ENCODE data around the gene GSDME.

Gene GSDME

GRCh38 chr7:24731313-24731712 is 26.0 kb downstream of the GSDME start:
- Histone ChIP-seq H3K4me3 (ENCODE audit: low read length) (no peak overlapping the region), H3K4me1 (ENCODE audit: control insufficient read depth, low read depth, low read length) (no peaks in the 10 kb centered on the region), H2AK5ac (ENCODE audit: low read length) (no peak overlapping the region), H3K27ac (ENCODE audit: low read depth, low read length) (no peak overlapping the region), H3K27me3 (ENCODE audit: insufficient read depth, low read length, poor library complexity) (no peaks in the 10 kb centered on the region), H3K4ac (ENCODE audit: low read depth, low read length) (no peak overlapping the region), H3K36me3 (ENCODE audit: control insufficient read depth, insufficient read depth, low read length) (no peaks in the 10 kb centered on the region), H3K79me1 (ENCODE audit: low read length) (no peaks in the 10 kb centered on the region), H3K9ac (ENCODE audit: low read length) (no peak overlapping the region), H4K8ac (ENCODE audit: low read depth, low read length) (no peak overlapping the region), H2BK5ac (ENCODE audit: low read length) (no peak overlapping the region), H3K79me2 (ENCODE audit: control insufficient read depth, insufficient read depth, low read length) (no peaks in the 10 kb centered on the region), H2BK15ac (replicated peaks; ENCODE audit: low read depth) (no peak overlapping the region), H3K23ac (ENCODE audit: low read length) (no peak overlapping the region), H3K4me2 (ENCODE audit: low read length) (no peak overlapping the region), H3K18ac (ENCODE audit: low read length) (no peak overlapping the region), H4K5ac (ENCODE audit: low read length) (no peak overlapping the region), H2BK120ac (ENCODE audit: low read depth, low read length) (no peak overlapping the region), H3K56ac (ENCODE audit: low read length) (no peak overlapping the region)
- no peak for DNase-seq
- no CpG with 5 or more reads among the region's 13 CpGs for WGBS (ENCODE audit: extremely low coverage, insufficient coverage, low lambda C conversion rate)

- H4K8ac ChIP-seq (ENCODE audit: low read depth, low read length): no peak overlapping the region
- H3K56ac ChIP-seq (ENCODE audit: low read length): no peak overlapping the region
- H3K4me1 ChIP-seq (ENCODE audit: control insufficient read depth, low read depth, low read length): no peaks in the 10 kb centered on the region
- no peak overlapping the region for H3K4me3 ChIP-seq (ENCODE audit: low read length)
- no peaks in the 10 kb centered on the region for H3K36me3 ChIP-seq (ENCODE audit: control insufficient read depth, insufficient read depth, low read length)
- no peak overlapping the region for H4K5ac ChIP-seq (ENCODE audit: low read length)
- H3K4ac ChIP-seq (ENCODE audit: low read depth, low read length): no peak overlapping the region
- H3K4me2 ChIP-seq (ENCODE audit: low read length): no peak overlapping the region
- H2BK120ac ChIP-seq (ENCODE audit: low read depth, low read length): no peak overlapping the region
- H3K9ac ChIP-seq (ENCODE audit: low read length): no peak overlapping the region
- no peak for DNase-seq
- H3K27ac ChIP-seq (ENCODE audit: low read depth, low read length): no peak overlapping the region
- H3K23ac ChIP-seq (ENCODE audit: low read length): no peak overlapping the region
- H3K79me1 ChIP-seq (ENCODE audit: low read length): no peaks in the 10 kb centered on the region
- no peak overlapping the region for H3K18ac ChIP-seq (ENCODE audit: low read length)
- H2BK5ac ChIP-seq (ENCODE audit: low read length): no peak overlapping the region
- H3K27me3 ChIP-seq (ENCODE audit: insufficient read depth, low read length, poor library complexity): no peaks in the 10 kb centered on the region
- no peaks in the 10 kb centered on the region for H3K79me2 ChIP-seq (ENCODE audit: control insufficient read depth, insufficient read depth, low read length)
- no peak overlapping the region for H2BK15ac ChIP-seq (replicated peaks; ENCODE audit: low read depth)
- H2AK5ac ChIP-seq (ENCODE audit: low read length): no peak overlapping the region
Measured at GRCh38 chr7:24730018-24730369, 27.3 kb downstream of the GSDME start.

- Histone ChIP-seq H3K79me2 (ENCODE audit: control insufficient read depth, insufficient read depth, low read length) (no peaks in the 10 kb centered on the region), H3K27ac (ENCODE audit: low read depth, low read length) (no peak overlapping the region), H3K4me1 (ENCODE audit: control insufficient read depth, low read depth, low read length) (no peaks in the 10 kb centered on the region), H3K9ac (ENCODE audit: low read length) (no peak overlapping the region), H2BK5ac (ENCODE audit: low read length) (no peak overlapping the region), H2BK15ac (replicated peaks; ENCODE audit: low read depth) (no peak overlapping the region), H3K18ac (ENCODE audit: low read length) (no peak overlapping the region), H3K27me3 (ENCODE audit: insufficient read depth, low read length, poor library complexity) (no peaks in the 10 kb centered on the region), H2AK5ac (ENCODE audit: low read length) (no peak overlapping the region), H3K56ac (ENCODE audit: low read length) (no peak overlapping the region), H3K4me2 (ENCODE audit: low read length) (no peak overlapping the region), H3K4me3 (ENCODE audit: low read length) (no peak overlapping the region), H4K8ac (ENCODE audit: low read depth, low read length) (no peak overlapping the region), H3K36me3 (ENCODE audit: control insufficient read depth, insufficient read depth, low read length) (no peaks in the 10 kb centered on the region), H3K79me1 (ENCODE audit: low read length) (no peaks in the 10 kb centered on the region), H3K23ac (ENCODE audit: low read length) (no peak overlapping the region), H2BK120ac (ENCODE audit: low read depth, low read length) (no peak overlapping the region), H4K5ac (ENCODE audit: low read length) (no peak overlapping the region), H3K4ac (ENCODE audit: low read depth, low read length) (no peak overlapping the region)
- DNase-seq: no peak
- no CpG with 5 or more reads among the region's 10 CpGs for WGBS (ENCODE audit: extremely low coverage, insufficient coverage, low lambda C conversion rate)
Measured at GRCh38 chr7:24729365-24730017, 27.8 kb downstream of the GSDME start.

- no peak overlapping the region for H2BK120ac ChIP-seq (ENCODE audit: low read depth, low read length)
Measured at GRCh38 chr7:24728503-24729364, 28.5 kb downstream of the GSDME start.

GRCh38 chr7:24728121-24728500 is 29.2 kb downstream of the GSDME start:
- Histone ChIP-seq H2BK15ac (replicated peaks; ENCODE audit: low read depth) (no peak overlapping the region), H3K18ac (ENCODE audit: low read length) (no peak overlapping the region), H4K8ac (ENCODE audit: low read depth, low read length) (no peak overlapping the region), H2AK5ac (ENCODE audit: low read length) (no peak overlapping the region), H3K9ac (ENCODE audit: low read length) (no peak overlapping the region), H3K79me1 (ENCODE audit: low read length) (no peaks in the 10 kb centered on the region), H3K4ac (ENCODE audit: low read depth, low read length) (no peak overlapping the region), H2BK120ac (ENCODE audit: low read depth, low read length) (no peak overlapping the region), H3K4me2 (ENCODE audit: low read length) (no peak overlapping the region), H2BK5ac (ENCODE audit: low read length) (no peak overlapping the region), H3K79me2 (ENCODE audit: control insufficient read depth, insufficient read depth, low read length) (no peaks in the 10 kb centered on the region), H3K27me3 (ENCODE audit: insufficient read depth, low read length, poor library complexity) (no peaks in the 10 kb centered on the region), H3K4me3 (ENCODE audit: low read length) (no peak overlapping the region), H3K56ac (ENCODE audit: low read length) (no peak overlapping the region), H3K23ac (ENCODE audit: low read length) (no peak overlapping the region), H4K5ac (ENCODE audit: low read length) (no peak overlapping the region), H3K27ac (ENCODE audit: low read depth, low read length) (no peak overlapping the region), H3K36me3 (ENCODE audit: control insufficient read depth, insufficient read depth, low read length) (no peaks in the 10 kb centered on the region), H3K4me1 (ENCODE audit: control insufficient read depth, low read depth, low read length) (no peaks in the 10 kb centered on the region)
- no peak for DNase-seq
- WGBS (ENCODE audit: extremely low coverage, insufficient coverage, low lambda C conversion rate): no CpG with 5 or more reads among the region's 7 CpGs

More at GRCh38 chr7:24728503-24729364, 28.5 kb downstream of the GSDME start:
- H4K5ac ChIP-seq (ENCODE audit: low read length): no peak overlapping the region
- no peaks in the 10 kb centered on the region for H3K27me3 ChIP-seq (ENCODE audit: insufficient read depth, low read length, poor library complexity)
- H3K79me1 ChIP-seq (ENCODE audit: low read length): no peaks in the 10 kb centered on the region
- no peak overlapping the region for H3K27ac ChIP-seq (ENCODE audit: low read depth, low read length)
- H3K4me3 ChIP-seq (ENCODE audit: low read length): no peak overlapping the region
- no peak overlapping the region for H3K18ac ChIP-seq (ENCODE audit: low read length)
- WGBS (ENCODE audit: extremely low coverage, insufficient coverage, low lambda C conversion rate): no CpG with 5 or more reads among the region's 16 CpGs
- no peak overlapping the region for H2AK5ac ChIP-seq (ENCODE audit: low read length)
- H3K36me3 ChIP-seq (ENCODE audit: control insufficient read depth, insufficient read depth, low read length): no peaks in the 10 kb centered on the region
- H2BK15ac ChIP-seq (replicated peaks; ENCODE audit: low read depth): no peak overlapping the region
- no peak overlapping the region for H4K8ac ChIP-seq (ENCODE audit: low read depth, low read length)
- DNase-seq: no peak
- H3K4me1 ChIP-seq (ENCODE audit: control insufficient read depth, low read depth, low read length): no peaks in the 10 kb centered on the region
- no peak overlapping the region for H3K9ac ChIP-seq (ENCODE audit: low read length)
- H2BK5ac ChIP-seq (ENCODE audit: low read length): no peak overlapping the region
- H3K4me2 ChIP-seq (ENCODE audit: low read length): no peak overlapping the region
- H3K56ac ChIP-seq (ENCODE audit: low read length): no peak overlapping the region
- H3K79me2 ChIP-seq (ENCODE audit: control insufficient read depth, insufficient read depth, low read length): no peaks in the 10 kb centered on the region
- H3K23ac ChIP-seq (ENCODE audit: low read length): no peak overlapping the region
- no peak overlapping the region for H3K4ac ChIP-seq (ENCODE audit: low read depth, low read length)

Measured in mesendoderm (in vitro differentiated cells).